Memory B cell (primary cell): Measurements from ENCODE around the gene NCOR1.

Experiments
- ATAC-seq: fragments of 150-1000 bp; cut with Tn5 transposase; 2 replicates; pipeline ENCODE4 v1.10.0; 2021; ENCODE audit warnings: low read depth, mild to moderate bottlenecking, moderate library complexity
- DNase-seq, 2 donors: peaks; one replicate each; pipeline ENCODE4 v3.0.0; 2022; ENCODE audit warnings: low spot score in 2 of 2
- H3K27ac Mint-ChIP-seq: one replicate; pipeline ENCODE4 v1.8.0; 2022; ENCODE audit warnings: mild to moderate bottlenecking, moderate library complexity, mixed read lengths
- H3K27me3 Mint-ChIP-seq: one replicate; pipeline ENCODE4 v1.8.0; 2022; ENCODE audit warnings: mixed read lengths
- H3K36me3 Mint-ChIP-seq: one replicate; pipeline ENCODE4 v1.8.0; 2022; ENCODE audit warnings: mild to moderate bottlenecking, mixed read lengths
- H3K4me1 Mint-ChIP-seq: one replicate; pipeline ENCODE4 v1.8.0; 2022; ENCODE audit warnings: mixed read lengths
- H3K4me3 Mint-ChIP-seq: one replicate; pipeline ENCODE4 v1.8.0; 2022; ENCODE audit warnings: mild to moderate bottlenecking, moderate library complexity, mixed read lengths
- H3K9me3 Mint-ChIP-seq: one replicate; pipeline ENCODE4 v1.8.0; 2022; ENCODE audit warnings: mixed read lengths

Gene NCOR1

DNA sequence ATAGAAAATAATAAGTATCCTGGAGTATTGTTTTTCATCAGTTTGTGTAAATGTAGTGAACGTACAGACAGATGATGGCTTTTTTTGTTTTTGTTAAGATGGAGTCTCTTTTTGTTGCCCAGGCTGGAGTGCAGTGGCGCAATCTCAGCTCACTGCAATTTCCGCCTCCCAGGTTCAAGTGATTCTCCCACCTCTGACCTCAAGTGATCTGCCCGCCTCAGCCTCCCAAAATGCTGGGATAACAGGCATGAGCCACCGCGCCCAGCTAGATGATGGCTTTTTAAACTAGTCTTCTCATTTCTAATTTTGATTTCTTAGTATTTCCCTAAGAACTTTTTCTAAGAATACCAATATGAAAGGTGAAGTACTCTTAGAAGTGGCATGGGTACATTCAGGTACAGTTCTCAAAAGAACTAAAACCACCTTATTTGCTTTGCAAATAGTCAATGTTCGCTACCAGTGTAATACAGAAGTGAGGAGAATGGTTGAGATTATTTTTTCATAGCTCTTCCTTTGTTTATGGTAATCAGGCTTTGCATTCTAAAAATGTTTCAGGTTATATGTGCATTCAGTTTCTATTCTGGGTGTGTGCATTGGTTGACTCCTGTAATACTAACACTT lies 181.5 kb downstream of the NCOR1 start:
- DNase-seq, result no peak
- peak overlapping the region; percentile 14 for H3K27ac Mint-ChIP-seq
- no peaks in the 10 kb centered on the region for H3K27me3 Mint-ChIP-seq
- peaks cover 4% of the 10 kb centered on the region for H3K4me1 Mint-ChIP-seq
- peaks cover 37% of the 10 kb centered on the region for H3K36me3 Mint-ChIP-seq
- no peak overlapping the region for H3K4me3 Mint-ChIP-seq
- ATAC-seq, result no peak
- no peaks in the 10 kb centered on the region for H3K9me3 Mint-ChIP-seq

GRCh38 chr17:16027708-16028584 lies 187.4 kb downstream of the NCOR1 start:
- ATAC-seq, result no peak
- no peak overlapping the region for H3K4me3 Mint-ChIP-seq
- H3K4me1 Mint-ChIP-seq, result no peaks in the 10 kb centered on the region
- no peaks in the 10 kb centered on the region for H3K27me3 Mint-ChIP-seq
- H3K36me3 Mint-ChIP-seq, result peaks cover 39% of the 10 kb centered on the region
- H3K9me3 Mint-ChIP-seq, result no peaks in the 10 kb centered on the region
- peak overlapping the region; percentile 80 for H3K27ac Mint-ChIP-seq
- no peak for DNase-seq

- peak overlapping the region; percentile 80 for H3K27ac Mint-ChIP-seq
- H3K4me3 Mint-ChIP-seq, result no peak overlapping the region
- H3K36me3 Mint-ChIP-seq, result peaks cover 31% of the 10 kb centered on the region
- H3K9me3 Mint-ChIP-seq, result no peaks in the 10 kb centered on the region
- ATAC-seq, result no peak
- H3K27me3 Mint-ChIP-seq, result no peaks in the 10 kb centered on the region
- DNase-seq, result no peak
- no peaks in the 10 kb centered on the region for H3K4me1 Mint-ChIP-seq
Measured at GRCh38 chr17:16026895-16027294, 188.4 kb downstream of the NCOR1 start.

DNA sequence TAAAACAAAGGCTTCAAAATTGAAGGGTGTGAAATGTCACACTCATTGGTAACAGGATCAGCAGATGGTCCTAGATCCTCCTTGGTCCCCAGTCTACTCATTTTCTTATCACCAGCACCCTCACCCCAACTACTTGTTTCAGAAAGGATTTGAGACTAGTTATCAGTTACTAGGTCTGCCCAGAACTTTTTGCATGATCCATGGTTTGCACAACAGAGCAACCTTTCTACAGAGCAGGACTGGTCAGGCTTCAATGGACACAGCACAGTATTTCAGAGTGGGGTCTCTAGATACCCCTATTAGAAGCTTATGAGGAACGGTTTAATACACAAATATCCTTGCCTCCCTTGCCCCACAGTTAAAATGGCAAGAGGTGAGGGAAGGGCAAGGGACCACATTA lies 190.1 kb downstream of the NCOR1 start:
- Mint-ChIP-seq H3K4me3 (no peak overlapping the region), H3K27ac (peak overlapping the region; percentile 35), H3K27me3 (no peaks in the 10 kb centered on the region), H3K9me3 (no peaks in the 10 kb centered on the region), H3K4me1 (no peaks in the 10 kb centered on the region), H3K36me3 (peaks cover 35% of the 10 kb centered on the region)
- no peak for ATAC-seq
- no peak for DNase-seq

DNA sequence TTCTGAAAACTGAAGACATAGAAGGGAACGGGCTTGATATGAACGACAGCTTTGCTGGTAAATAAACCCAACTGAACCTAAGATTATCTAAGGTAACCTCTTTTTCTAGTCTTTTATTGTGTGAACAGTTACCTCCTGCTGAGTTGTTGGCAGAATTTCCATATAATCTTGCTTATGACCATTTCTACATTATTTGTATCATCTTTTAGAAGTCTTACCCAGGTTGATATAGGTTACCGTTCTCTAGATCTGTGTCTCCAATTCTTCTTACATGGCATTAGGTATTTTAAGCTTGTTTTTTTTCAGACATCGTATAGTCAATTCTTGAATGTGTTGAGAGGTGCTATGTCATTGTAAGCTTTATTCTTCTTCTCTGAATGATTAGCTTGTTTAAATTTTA lies 191.5 kb downstream of the NCOR1 start:
- Mint-ChIP-seq H3K36me3 (peaks cover 34% of the 10 kb centered on the region), H3K27ac (no peak overlapping the region), H3K9me3 (no peaks in the 10 kb centered on the region), H3K4me1 (no peaks in the 10 kb centered on the region), H3K27me3 (no peaks in the 10 kb centered on the region), H3K4me3 (no peak overlapping the region)
- ATAC-seq (no peak), DNase-seq (no peak)

GRCh38 chr17:16019347-16019746 lies 196.0 kb downstream of the NCOR1 start:
- Mint-ChIP-seq H3K27me3 (no peaks in the 10 kb centered on the region), H3K27ac (no peak overlapping the region), H3K9me3 (no peaks in the 10 kb centered on the region), H3K4me1 (no peaks in the 10 kb centered on the region), H3K36me3 (peaks cover 14% of the 10 kb centered on the region), H3K4me3 (no peak overlapping the region)
- ATAC-seq (no peak), DNase-seq (no peak)

DNA sequence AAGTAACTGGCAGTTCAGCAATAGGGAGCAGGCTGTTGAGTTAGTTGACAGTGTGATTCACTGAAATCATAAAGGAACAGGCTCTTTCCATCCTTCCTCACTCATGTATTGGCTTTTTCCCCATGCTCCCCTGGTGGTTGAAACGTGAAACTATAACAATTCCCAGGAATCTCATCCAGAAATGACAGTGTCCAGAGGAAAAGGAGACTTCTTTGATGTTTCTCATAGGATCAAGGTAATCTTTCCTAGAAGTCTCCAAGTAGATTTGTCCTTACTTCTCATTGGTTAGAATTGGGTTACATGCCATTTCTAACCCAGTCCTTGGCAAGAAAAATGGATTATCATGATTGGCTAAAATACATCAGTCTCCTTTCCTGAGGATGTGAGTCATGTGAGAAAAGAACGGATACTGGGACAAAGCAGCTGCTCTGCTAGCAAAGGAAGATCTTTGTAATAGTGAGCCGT lies 201.4 kb downstream of the NCOR1 start:
- H3K27ac Mint-ChIP-seq, result no peak overlapping the region
- peaks cover 2% of the 10 kb centered on the region for H3K4me1 Mint-ChIP-seq
- H3K27me3 Mint-ChIP-seq, result no peaks in the 10 kb centered on the region
- H3K4me3 Mint-ChIP-seq, result no peak overlapping the region
- H3K36me3 Mint-ChIP-seq, result peaks cover 11% of the 10 kb centered on the region
- H3K9me3 Mint-ChIP-seq, result no peaks in the 10 kb centered on the region
- DNase-seq (no peak), ATAC-seq (no peak)

GRCh38 chr17:16007439-16007838 lies 207.9 kb downstream of the NCOR1 start:
- Mint-ChIP-seq H3K4me1 (peaks cover 5% of the 10 kb centered on the region), H3K4me3 (no peak overlapping the region), H3K27me3 (no peaks in the 10 kb centered on the region), H3K36me3 (peaks cover 35% of the 10 kb centered on the region), H3K9me3 (no peaks in the 10 kb centered on the region), H3K27ac (no peak overlapping the region)
- no peak for DNase-seq
- ATAC-seq, result no peak

DNA sequence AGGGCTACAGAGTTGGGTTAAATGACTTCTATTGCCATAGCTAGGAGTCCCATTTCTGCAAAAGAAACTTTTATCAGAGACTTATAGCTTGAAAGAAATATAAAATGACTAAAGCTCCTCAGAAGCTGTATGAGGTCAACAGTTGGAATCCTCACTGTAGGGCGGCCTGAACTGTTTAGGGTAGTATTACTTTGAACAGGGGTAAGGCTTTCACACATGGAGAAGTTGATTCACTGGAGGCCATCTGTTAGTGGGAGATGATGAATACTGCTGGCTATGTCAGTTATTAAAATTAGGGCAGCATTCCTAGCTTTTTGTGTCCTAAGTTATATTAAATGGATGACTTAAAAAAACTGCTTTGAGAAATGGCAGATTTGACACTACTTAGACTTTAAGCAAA lies 209.7 kb downstream of the NCOR1 start:
- Mint-ChIP-seq H3K27ac (no peak overlapping the region), H3K27me3 (no peaks in the 10 kb centered on the region), H3K4me3 (no peak overlapping the region), H3K36me3 (peaks cover 44% of the 10 kb centered on the region), H3K9me3 (no peaks in the 10 kb centered on the region), H3K4me1 (peaks cover 18% of the 10 kb centered on the region)
- DNase-seq (no peak), ATAC-seq (no peak)

DNA sequence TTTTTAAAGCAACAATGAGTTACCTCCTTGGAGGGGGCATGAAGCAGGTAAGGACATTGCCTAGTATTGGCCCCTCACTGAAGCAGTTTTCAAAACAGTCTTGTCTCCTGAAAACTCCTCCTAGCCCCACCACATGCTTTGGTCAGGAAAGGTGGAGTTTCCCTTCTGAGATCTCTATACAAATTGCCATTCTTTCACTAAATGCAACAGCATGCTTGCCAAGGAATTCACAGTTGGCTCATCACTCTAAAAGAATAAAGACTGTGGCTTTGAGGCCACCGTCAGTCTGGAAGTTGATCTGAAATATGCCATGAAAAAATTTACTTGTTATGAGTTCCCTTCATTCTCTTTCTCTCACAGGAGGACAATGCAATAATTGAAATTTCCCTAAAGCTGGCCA lies 211.5 kb downstream of the NCOR1 start:
- H3K27ac Mint-ChIP-seq, result no peak overlapping the region
- no peak overlapping the region for H3K4me3 Mint-ChIP-seq
- H3K27me3 Mint-ChIP-seq, result no peaks in the 10 kb centered on the region
- DNase-seq (no peak), ATAC-seq (no peak)
- H3K9me3 Mint-ChIP-seq, result no peaks in the 10 kb centered on the region
- H3K36me3 Mint-ChIP-seq, result peaks cover 43% of the 10 kb centered on the region
- H3K4me1 Mint-ChIP-seq, result peaks cover 20% of the 10 kb centered on the region

DNA sequence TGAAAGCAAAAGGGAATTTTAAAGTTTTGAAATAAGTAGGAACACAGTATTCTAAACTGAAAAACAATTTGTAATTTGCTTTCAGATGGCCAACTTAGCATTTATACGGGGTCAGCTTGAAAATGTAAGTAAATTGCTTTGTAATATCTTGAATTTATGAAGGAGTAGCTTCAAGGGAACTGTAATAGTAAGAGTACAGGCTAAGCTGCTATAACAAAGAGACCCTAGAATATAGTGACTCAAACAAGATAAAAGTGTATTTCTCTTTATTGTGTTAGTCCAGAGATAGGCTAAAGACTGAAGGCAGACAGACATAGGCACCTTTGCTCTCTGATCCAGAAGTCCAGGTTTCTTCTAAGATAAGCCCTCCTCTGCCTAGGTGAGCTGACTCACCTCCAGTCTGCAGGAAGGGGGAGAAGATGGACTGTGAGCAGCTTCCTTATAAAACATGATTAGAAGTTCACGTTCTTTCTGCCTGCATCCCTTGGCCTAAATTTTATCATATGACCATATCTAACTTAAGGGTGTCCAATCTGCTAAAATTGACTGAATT lies 212.6 kb downstream of the NCOR1 start:
- ATAC-seq (no peak), DNase-seq (no peak)
- H3K9me3 Mint-ChIP-seq, result no peaks in the 10 kb centered on the region
- H3K4me1 Mint-ChIP-seq, result peaks cover 17% of the 10 kb centered on the region
- no peaks in the 10 kb centered on the region for H3K27me3 Mint-ChIP-seq
- H3K27ac Mint-ChIP-seq, result no peak overlapping the region
- H3K36me3 Mint-ChIP-seq, result peaks cover 32% of the 10 kb centered on the region
- H3K4me3 Mint-ChIP-seq, result no peak overlapping the region

GRCh38 chr17:16001226-16001897 lies 214.0 kb downstream of the NCOR1 start:
- ATAC-seq, result no peak
- Mint-ChIP-seq H3K9me3 (no peaks in the 10 kb centered on the region), H3K27me3 (no peaks in the 10 kb centered on the region), H3K4me1 (peaks cover 17% of the 10 kb centered on the region), H3K4me3 (peak overlapping the region; percentile 88), H3K36me3 (peaks cover 28% of the 10 kb centered on the region), H3K27ac (peak overlapping the region; percentile 46)
- DNase-seq, result no peak

GRCh38 chr17:15999974-16000827 lies 215.1 kb downstream of the NCOR1 start:
- Mint-ChIP-seq H3K36me3 (peaks cover 24% of the 10 kb centered on the region), H3K9me3 (no peaks in the 10 kb centered on the region), H3K27ac (peak overlapping the region; percentile 95), H3K4me1 (peaks cover 17% of the 10 kb centered on the region), H3K27me3 (no peaks in the 10 kb centered on the region), H3K4me3 (peak overlapping the region; percentile 96)
- DNase-seq, result no peak
- peak; percentile 17 for ATAC-seq
